Mucosa of descending colon (tissue), 3 donors: ENCODE data around the gene LASP1. TPM values are rescaled to one million over a fixed set of nuclear protein-coding genes. Genes with fewer than 3 reads are reported as not detected.

Source experiments
- ATAC-seq: fragments of 200-7000 bp; cut with Tn5 transposase; one replicate; pipeline ENCODE4 v1.9.1; 2020; ENCODE audit warnings: mild to moderate bottlenecking, moderate library complexity
- DNase-seq, 3 donors: peaks; one replicate each; pipeline ENCODE4 v3.0.0-alpha.2; 2020
- H3K36me3 ChIP-seq: fragments of 200-600 bp; one replicate; pipeline ENCODE4 v1.8.0; 2021; ENCODE audit warnings: low read depth, mild to moderate bottlenecking
- H3K4me1 ChIP-seq: fragments of 200-600 bp; one replicate; pipeline ENCODE4 v1.8.0; 2021; ENCODE audit warnings: low read depth, mild to moderate bottlenecking
- H3K4me3 ChIP-seq: fragments of 200-600 bp; one replicate; pipeline ENCODE4 v1.8.0; 2021; ENCODE audit warnings: mild to moderate bottlenecking
- H3K9me3 ChIP-seq: fragments of 200-600 bp; one replicate; pipeline ENCODE4 v1.8.0; 2021; ENCODE audit warnings: mild to moderate bottlenecking
- intact Hi-C, 2 donors: fragments of 100-400 bp; cut with DNase I in 1 of 2; cut with micrococcal nuclease in 1 of 2; formaldehyde crosslinking; loops; one replicate each; pipeline versions ENCODE4 v1.11.0 to v1.11.1; 2022; cut with DNase I, micrococcal nuclease
- total RNA-seq, 3 donors: library from RNA; stranded (reverse); fragmentation: NEBNext Ultra II Directional in 2 of 3; extraction: Animal tissue kit (Norgen Biotek cat#: 25700) in 2 of 3; gene quantifications; one replicate each; pipeline versions ENCODE4 v1.2.1 to v1.2.4, GENCODE V29; 2021 to 2023
- TF ChIP-seq, protein P1 (sequence below): fragments of 200-600 bp; IDR thresholded peaks from one replicate; pipeline ENCODE4 v1.8.0; 2022; ENCODE audit warnings: antibody characterized with exemption, mild to moderate bottlenecking
- donor health status: DM: no; HTN: no; CAD: no; lungs with moderate emphysema.
- donor health status: DM: no; HTN: no; CAD: no.
- donor health status: DM: no; HTN: yes; CAD: no.

LASP1 gene
- total RNA-seq, 3 donors from 2014 or later: 163 to 286 (median 276) TPM

DNA sequence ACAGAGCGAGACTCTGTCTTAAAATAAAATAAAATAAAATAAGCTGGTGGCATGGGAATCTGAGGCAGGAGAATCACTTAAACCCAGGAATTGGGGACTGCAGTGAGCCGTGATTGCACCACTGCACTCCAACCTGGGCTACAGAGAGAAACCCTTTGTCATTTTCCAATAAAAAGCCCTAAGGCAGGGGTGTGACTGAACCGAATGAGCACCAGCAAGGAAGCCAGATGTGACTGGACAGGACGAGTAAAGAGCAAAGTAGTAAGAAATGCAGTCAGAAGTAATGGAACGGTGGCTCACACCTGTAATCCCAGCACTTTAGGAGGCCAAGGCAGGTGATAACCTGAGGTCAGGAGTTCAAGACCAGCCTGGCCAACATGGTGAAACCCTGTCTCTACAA, 12.6 kb upstream of the LASP1 start:
- ATAC-seq (no peak), DNase-seq (no peak)
- intact Hi-C loops: no loop called here
- Histone ChIP-seq H3K4me3 (no peak overlapping the region), H3K9me3 (no peaks in the 10 kb centered on the region), H3K36me3 (no peaks in the 10 kb centered on the region), H3K4me1 (peaks cover 15% of the 10 kb centered on the region)
- TF ChIP-seq, protein P1, sequence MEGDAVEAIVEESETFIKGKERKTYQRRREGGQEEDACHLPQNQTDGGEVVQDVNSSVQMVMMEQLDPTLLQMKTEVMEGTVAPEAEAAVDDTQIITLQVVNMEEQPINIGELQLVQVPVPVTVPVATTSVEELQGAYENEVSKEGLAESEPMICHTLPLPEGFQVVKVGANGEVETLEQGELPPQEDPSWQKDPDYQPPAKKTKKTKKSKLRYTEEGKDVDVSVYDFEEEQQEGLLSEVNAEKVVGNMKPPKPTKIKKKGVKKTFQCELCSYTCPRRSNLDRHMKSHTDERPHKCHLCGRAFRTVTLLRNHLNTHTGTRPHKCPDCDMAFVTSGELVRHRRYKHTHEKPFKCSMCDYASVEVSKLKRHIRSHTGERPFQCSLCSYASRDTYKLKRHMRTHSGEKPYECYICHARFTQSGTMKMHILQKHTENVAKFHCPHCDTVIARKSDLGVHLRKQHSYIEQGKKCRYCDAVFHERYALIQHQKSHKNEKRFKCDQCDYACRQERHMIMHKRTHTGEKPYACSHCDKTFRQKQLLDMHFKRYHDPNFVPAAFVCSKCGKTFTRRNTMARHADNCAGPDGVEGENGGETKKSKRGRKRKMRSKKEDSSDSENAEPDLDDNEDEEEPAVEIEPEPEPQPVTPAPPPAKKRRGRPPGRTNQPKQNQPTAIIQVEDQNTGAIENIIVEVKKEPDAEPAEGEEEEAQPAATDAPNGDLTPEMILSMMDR: no peak

DNA sequence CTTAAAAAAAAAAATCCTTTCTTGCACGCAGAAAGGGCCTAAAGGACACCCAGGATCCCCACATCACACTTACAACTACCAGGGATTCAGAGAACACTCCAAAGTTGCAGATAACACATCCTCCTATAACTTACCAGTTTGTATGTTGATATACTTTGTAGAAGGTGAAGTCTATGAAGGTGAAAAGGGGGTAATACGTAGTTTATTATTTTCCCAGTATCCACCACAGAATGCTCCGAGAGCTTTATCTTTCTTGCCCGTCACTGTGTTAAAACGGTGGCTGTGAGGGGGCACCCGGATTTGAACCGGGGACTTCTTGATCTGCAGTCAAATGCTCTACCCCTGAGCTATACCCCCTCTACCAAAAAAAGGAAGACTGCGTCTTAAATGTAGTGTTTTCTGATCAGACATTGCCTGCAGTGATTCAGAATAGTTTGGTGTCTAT, 8.4 kb upstream of the LASP1 start:
- ATAC-seq (no peak), DNase-seq (no peak)
- no peaks in the 10 kb centered on the region for H3K36me3 ChIP-seq
- no peaks in the 10 kb centered on the region for H3K9me3 ChIP-seq
- no peaks in the 10 kb centered on the region for H3K4me1 ChIP-seq
- no peak overlapping the region for H3K4me3 ChIP-seq
- TF ChIP-seq, protein P1: no peak
- intact Hi-C loops: no loop called here

DNA sequence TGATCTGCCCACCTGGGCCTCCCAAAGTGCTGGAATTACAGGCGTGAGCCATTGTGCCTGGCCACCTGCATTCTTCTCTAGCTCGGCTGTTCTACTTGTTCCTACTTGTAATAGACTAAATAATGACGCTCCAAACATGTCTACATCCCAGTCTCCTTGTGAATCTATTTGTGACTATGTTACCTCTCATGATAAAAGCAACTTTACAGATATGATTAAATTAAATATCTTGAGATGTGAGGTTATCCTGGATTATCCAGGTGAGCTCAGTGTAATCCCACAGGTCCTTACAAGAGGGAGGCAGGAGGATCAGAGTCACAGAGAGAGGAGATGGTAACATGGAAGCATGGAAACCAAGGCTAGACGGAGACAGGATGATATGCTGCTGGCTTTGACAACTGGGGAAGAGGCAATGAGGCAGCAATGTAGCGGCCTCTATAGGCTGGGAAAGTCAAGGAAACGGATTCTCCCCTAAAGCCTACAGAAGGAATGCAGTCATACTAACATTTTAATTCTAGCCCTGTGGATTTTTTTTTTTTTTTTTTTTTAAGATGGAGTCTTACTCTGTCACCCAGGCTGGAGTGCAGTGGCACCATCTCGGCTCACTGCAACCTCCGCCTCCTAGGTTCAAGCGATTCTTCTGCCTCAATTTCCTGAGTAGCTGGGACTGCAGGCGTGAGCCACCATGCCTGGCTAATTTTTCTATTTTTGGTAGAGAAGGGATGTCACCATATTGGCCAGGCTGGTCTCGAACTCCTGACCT, 5.0 kb upstream of the LASP1 start:
- intact Hi-C loops: no loop called here
- H3K36me3 ChIP-seq: no peaks in the 10 kb centered on the region
- no peaks in the 10 kb centered on the region for H3K9me3 ChIP-seq
- peaks cover 5% of the 10 kb centered on the region for H3K4me1 ChIP-seq
- TF ChIP-seq, protein P1: no peak
- no peak for ATAC-seq
- peak in 1 of 3 donors; percentile 30 for DNase-seq
- no peak overlapping the region for H3K4me3 ChIP-seq

DNA sequence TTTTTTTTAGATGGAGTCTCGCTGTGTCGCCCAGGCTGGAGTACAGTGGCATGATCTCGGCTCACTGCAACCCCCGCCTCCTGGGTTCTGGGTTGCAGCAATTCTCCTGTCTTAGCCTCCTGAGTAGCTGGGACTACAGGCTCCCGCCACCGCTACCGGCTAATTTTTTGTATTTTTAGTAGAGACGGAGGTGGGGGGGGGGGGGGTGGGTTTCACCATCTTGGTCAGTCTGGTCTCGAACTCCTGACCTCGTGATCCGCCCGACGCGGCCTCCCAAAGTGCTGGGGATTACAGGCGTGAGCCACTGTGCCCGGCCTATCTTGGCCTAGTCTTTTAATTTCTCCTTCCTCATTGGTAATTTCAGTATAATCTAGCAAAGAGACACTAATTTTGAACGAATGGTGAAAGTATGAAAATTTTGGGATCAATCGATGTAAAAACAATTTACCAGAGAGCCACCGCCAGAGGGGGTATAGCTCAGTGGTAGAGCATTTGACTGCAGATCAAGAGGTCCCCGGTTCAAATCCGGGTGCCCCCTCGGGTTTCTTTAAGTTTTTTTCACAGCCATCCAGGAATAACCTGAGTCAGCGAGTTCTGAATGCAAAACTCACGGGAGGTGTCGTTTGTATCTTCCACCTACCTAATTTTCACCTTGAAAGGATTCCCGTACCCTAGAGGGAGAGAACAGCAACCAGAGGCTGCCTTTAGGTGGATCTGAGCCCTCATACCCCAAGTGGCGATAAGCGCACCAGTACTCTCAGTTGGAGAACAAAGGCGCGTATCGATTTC, 2.5 kb upstream of the LASP1 start:
- Histone ChIP-seq H3K9me3 (no peaks in the 10 kb centered on the region), H3K4me3 (no peak overlapping the region), H3K36me3 (no peaks in the 10 kb centered on the region), H3K4me1 (peaks cover 12% of the 10 kb centered on the region)
- intact Hi-C loops: no loop called here
- no peak for ATAC-seq
- DNase-seq: peak in 1 of 3 donors; percentile 72
- TF ChIP-seq, protein P1: no peak

DNA sequence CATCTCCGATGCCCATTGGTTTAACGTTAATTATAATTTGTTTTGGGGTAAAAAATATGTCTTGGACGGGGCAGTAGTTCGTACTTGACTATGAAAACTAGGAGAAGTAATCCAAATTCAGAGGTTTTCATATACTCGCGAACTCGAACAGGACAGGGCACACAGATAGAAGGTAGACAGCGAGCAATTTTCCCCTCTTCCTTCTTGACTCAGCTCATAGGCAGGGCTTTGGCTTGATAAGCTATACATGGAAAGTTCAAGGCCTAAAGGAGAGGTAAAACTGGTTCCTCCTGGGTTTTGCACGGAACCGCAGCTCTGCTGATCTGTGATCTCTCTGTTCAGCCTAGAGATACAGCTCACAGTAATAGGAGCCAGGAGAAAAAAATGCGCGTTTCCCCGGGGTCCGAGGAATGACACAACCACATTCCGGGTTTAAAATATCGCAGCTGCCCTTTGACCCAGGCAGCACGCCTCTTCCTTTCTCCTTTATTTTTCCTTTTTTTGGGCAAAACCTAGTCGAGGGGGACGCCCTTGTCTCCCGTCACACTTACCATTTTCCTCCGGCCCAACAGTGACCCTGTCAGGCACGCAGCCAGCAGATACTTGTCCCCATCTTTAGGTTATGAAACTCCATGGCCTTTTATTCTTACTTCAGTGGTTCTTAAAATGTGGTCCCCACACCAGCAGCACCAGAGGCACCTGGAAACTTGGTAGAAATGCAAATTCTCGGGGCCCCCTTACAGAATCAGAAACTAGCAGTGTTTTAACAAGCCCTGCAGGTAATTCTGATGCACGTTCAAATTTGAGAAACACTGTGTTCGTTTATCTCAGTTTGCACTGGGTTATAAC, 1.7 kb upstream of the LASP1 start:
- TF ChIP-seq, protein P1: no peak
- intact Hi-C loops: no loop called here
- Histone ChIP-seq H3K36me3 (no peaks in the 10 kb centered on the region), H3K9me3 (no peaks in the 10 kb centered on the region), H3K4me1 (peaks cover 20% of the 10 kb centered on the region), H3K4me3 (no peak overlapping the region)
- peak in 1 of 3 donors; percentile 49 for DNase-seq
- ATAC-seq: no peak
